Measurements from ENCODE around the gene NFE2L1.
"Not testable (repeated sequence)": the region's sequence is repeated elsewhere in the genome, so short reads cannot be mapped to it uniquely, and the experiment has no call there.

NFE2L1 gene

GRCh38 chr17:48067245-48067644 lies 19.1 kb downstream of the NFE2L1 start:
- Histone ChIP-seq H4K20me1 (peaks cover 31 to 84% (median 63%) of the 10 kb centered on the region in 11 experiments; a peak in 21 of 22 replicates), H3K9me3 (replicated peaks in 1 of 11) (no peaks in the 10 kb centered on the region), H3K27ac (no peak overlapping the region), H3K36me3 (peaks cover 95 to 100% (median 98%) of the 10 kb centered on the region in 11 experiments), H3K4me3 (no peak overlapping the region), H3K4me2 (no peak overlapping the region), H3K27me3 (no peaks in the 10 kb centered on the region), H3K9ac (no peak overlapping the region), H3K4me1 (no peaks in the 10 kb centered on the region)
- TF ChIP-seq Cebpa-rat (IDR thresholded peaks at IDR 0.05), result no peak

DNA sequence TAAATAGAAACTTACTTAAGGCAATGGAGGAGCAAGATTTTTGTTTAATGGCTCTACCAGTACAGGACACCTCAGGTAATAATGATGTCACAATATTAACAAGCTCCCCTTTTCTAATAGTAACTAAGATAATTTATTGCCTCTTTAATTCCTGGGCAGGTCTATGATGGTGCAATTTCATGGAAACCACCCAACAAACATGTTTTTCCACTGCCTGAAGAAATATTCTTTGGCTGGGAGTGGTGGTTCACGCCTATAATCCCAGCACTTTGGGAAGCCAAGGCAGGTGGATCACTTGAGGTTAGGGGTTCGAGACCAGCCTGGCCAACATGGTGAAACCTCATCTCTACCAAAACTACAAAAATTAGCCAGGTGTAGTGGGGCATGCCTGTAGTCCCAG lies 19.6 kb downstream of the NFE2L1 start:
- H3K9ac ChIP-seq; H3K27ac ChIP-seq; H3K27me3 ChIP-seq; H3K4me1 ChIP-seq; H3K4me2 ChIP-seq; H3K9me3 ChIP-seq (replicated peaks in 1 of 11); H3K4me3 ChIP-seq: not testable (repeated sequence)
- Histone ChIP-seq H3K36me3 (peaks cover 93 to 100% (median 98%) of the 10 kb centered on the region in 11 experiments), H4K20me1 (peaks cover 28 to 78% (median 61%) of the 10 kb centered on the region in 11 experiments; a peak in 21 of 22 replicates)

GRCh38 chr17:48068491-48068961 lies 20.4 kb downstream of the NFE2L1 start:
- Histone ChIP-seq H3K9ac (no peak overlapping the region), H3K36me3 (peaks cover 93 to 100% (median 98%) of the 10 kb centered on the region in 11 experiments), H3K27me3 (no peaks in the 10 kb centered on the region), H3K4me1 (no peaks in the 10 kb centered on the region), H3K9me3 (replicated peaks in 1 of 11) (no peaks in the 10 kb centered on the region), H3K4me2 (no peak overlapping the region), H4K20me1 (peaks cover 21 to 71% (median 61%) of the 10 kb centered on the region in 11 experiments; a peak in 20 of 22 replicates), H3K4me3 (no peak overlapping the region), H3K27ac (no peak overlapping the region)
- TF ChIP-seq Cebpa-rat (IDR thresholded peaks at IDR 0.05), result no peak

DNA sequence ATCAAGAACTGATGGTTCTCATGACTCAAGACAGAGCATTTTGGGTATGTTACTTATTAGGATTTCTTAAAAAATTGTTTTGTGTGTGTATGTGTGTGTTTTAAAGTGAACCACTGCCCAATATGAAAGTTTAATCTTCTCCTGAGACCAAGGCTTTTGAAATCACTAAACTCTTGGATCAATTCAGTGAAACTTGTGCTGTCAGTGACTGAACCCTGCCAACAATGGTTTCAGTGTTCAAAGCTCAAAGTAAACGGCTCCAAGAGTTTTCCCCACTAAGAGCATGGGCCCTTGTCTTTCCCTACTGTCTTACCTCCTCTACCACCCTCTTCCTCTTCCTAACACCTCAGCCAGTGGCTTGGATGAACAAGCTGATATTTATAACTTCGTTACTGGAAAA lies 22.0 kb downstream of the NFE2L1 start:
- Histone ChIP-seq H3K27ac (no peak overlapping the region), H3K36me3 (peaks cover 86 to 100% (median 97%) of the 10 kb centered on the region in 11 experiments), H3K9me3 (replicated peaks in 1 of 11) (no peaks in the 10 kb centered on the region), H4K20me1 (peaks cover 13 to 69% (median 53%) of the 10 kb centered on the region in 11 experiments; a peak in 20 of 22 replicates), H3K27me3 (no peaks in the 10 kb centered on the region), H3K9ac (no peak overlapping the region), H3K4me1 (no peaks in the 10 kb centered on the region), H3K4me2 (no peak overlapping the region), H3K4me3 (no peak overlapping the region)
- no peak for TF ChIP-seq Cebpa-rat (IDR thresholded peaks at IDR 0.05)

DNA sequence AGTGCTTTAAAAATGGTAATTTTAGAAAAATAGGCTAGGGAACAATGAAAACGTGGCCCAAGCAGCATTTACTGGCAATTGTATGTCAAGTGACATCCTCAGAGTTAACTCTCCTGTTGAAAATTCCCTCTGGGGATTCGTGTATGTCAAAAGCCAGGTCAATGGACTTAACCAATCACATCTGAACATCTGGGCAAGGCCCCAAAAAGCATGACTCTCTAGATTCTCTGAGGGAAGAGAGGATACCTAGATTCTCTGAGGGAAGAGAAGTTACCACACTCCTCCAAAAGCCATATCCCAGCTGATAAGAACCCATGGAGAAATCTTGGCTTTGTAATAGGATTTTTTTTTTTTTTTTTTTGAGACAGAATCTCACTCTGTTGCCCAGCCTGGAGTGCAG lies 23.5 kb downstream of the NFE2L1 start:
- Histone ChIP-seq H4K20me1 (peaks cover 7 to 69% (median 48%) of the 10 kb centered on the region in 11 experiments; a peak in 21 of 22 replicates), H3K4me1 (no peaks in the 10 kb centered on the region), H3K27me3 (no peaks in the 10 kb centered on the region), H3K9me3 (replicated peaks in 1 of 11) (no peaks in the 10 kb centered on the region), H3K27ac (no peak overlapping the region), H3K9ac (no peak overlapping the region), H3K4me3 (no peak overlapping the region), H3K4me2 (no peak overlapping the region), H3K36me3 (peaks cover 86 to 100% (median 97%) of the 10 kb centered on the region in 11 experiments)
- no peak for TF ChIP-seq Cebpa-rat (IDR thresholded peaks at IDR 0.05)

- H3K4me2 ChIP-seq, result not testable (repeated sequence)
Observed at GRCh38 chr17:48072811-48073210, 24.7 kb downstream of the NFE2L1 start.

GRCh38 chr17:48073566-48074094 lies 25.5 kb downstream of the NFE2L1 start:
- not testable (repeated sequence) for H3K9me3 ChIP-seq (replicated peaks in 1 of 11); H3K27ac ChIP-seq; H3K4me2 ChIP-seq; H3K4me1 ChIP-seq; H3K27me3 ChIP-seq; H3K9ac ChIP-seq; H3K4me3 ChIP-seq
- Histone ChIP-seq H3K36me3 (peaks cover 69 to 94% (median 86%) of the 10 kb centered on the region in 11 experiments), H4K20me1 (peaks cover under 1 to 71% (median 49%) of the 10 kb centered on the region in 11 experiments; a peak in 19 of 22 replicates)

More at GRCh38 chr17:48072811-48073210, 24.7 kb downstream of the NFE2L1 start:
- not testable (repeated sequence) for H3K9me3 ChIP-seq (replicated peaks in 1 of 11); H3K9ac ChIP-seq; H3K27ac ChIP-seq; H3K4me1 ChIP-seq; H3K27me3 ChIP-seq; H3K4me3 ChIP-seq
- peaks cover 77 to 100% (median 92%) of the 10 kb centered on the region in 11 experiments for H3K36me3 ChIP-seq
- H4K20me1 ChIP-seq, result peaks cover 0 to 69% (median 49%) of the 10 kb centered on the region in 11 experiments; a peak in 20 of 22 replicates

DNA sequence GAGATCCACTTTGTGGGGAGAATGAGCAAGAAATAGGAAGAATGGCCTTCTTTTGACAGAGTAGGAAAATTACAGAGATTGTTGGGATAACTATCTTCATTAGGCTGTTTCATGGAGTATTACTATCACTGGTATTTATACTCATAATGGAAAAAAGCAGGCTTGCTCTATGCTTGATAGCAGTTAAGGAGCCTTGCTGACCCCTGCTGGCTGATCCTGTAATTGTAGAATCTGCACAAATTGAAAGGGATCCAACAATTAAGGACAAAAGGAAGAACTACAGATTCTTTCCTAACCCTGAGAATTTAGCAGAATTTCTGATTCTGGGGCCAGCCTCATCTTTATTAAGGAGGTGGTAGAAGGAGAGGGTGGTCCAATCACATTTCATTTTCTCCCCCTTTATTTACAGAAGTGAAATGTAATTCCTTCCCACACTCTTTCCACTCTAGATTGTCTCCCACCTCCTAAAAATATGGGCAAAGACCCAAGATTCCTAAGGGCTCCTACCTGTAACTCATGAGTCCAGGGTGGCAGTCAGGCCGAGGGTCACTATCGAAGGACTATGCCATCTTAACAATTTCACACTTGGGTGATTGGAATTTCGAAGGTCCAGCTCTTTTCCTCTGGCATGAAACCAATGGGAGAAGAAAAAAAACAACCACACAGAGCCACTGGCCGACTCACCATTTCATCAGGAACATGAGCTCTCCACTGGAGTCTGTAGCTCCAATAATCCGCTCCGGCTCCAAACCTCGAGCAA lies 26.3 kb downstream of the NFE2L1 start:
- Histone ChIP-seq H3K36me3 (peaks cover 60 to 94% (median 81%) of the 10 kb centered on the region in 11 experiments), H3K27me3 (no peaks in the 10 kb centered on the region), H3K9me3 (replicated peaks in 1 of 11) (no peaks in the 10 kb centered on the region), H3K4me3 (no peak overlapping the region), H3K9ac (no peak overlapping the region), H3K4me2 (no peak overlapping the region), H3K27ac (no peak overlapping the region), H3K4me1 (peaks cover 0 to 5% (median 0%) of the 10 kb centered on the region in 10 experiments; a peak in 3 of 20 replicates), H4K20me1 (peaks cover 9 to 76% (median 58%) of the 10 kb centered on the region in 11 experiments; a peak in 20 of 22 replicates)
- no peak for TF ChIP-seq Cebpa-rat (IDR thresholded peaks at IDR 0.05)

DNA sequence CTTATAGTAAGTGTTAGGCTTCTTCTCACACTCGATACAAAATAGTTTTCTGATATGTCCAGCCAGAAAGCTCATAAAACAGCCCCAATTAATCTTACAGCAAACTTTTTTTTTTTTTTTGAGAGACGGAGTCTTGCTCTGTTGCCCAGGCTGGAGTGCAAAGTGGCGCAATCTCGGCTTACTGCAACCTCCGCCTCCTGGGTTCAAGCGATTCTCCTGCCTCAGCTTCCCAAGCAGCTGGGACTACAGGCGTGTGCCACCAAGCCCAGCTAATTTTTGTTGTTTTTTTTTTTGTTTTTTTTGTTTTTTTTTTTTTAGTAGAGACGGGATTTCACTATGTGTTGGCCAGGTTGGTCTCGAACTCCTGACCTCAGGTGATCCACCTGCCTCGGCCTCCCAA lies 29.0 kb downstream of the NFE2L1 start:
- not testable (repeated sequence) for H3K27ac ChIP-seq; H3K9me3 ChIP-seq (replicated peaks in 1 of 11); H3K4me1 ChIP-seq; H3K9ac ChIP-seq; H3K4me3 ChIP-seq; H3K4me2 ChIP-seq; H3K27me3 ChIP-seq
- Histone ChIP-seq H3K36me3 (peaks cover 38 to 72% (median 56%) of the 10 kb centered on the region in 11 experiments), H4K20me1 (peaks cover 31 to 95% (median 72%) of the 10 kb centered on the region in 11 experiments; a peak in 21 of 22 replicates)

Measured in BLaER1 treated with 17β-estradiol and CSF1 and Interleukin-3, amounts not matched to agents 10 nM and 100 nM (cell line).